DMS114 treated with DMSO at 0.1 percent for 48 hours (cell line): ENCODE data around the gene INSIG1.

Experiments used
- DNase-seq: peaks from one replicate; lab custom pipeline; 2025; ENCODE audit not compliant: unreplicated experiment; lab: John Stamatoyannopoulos, UW

The INSIG1 gene

DNA sequence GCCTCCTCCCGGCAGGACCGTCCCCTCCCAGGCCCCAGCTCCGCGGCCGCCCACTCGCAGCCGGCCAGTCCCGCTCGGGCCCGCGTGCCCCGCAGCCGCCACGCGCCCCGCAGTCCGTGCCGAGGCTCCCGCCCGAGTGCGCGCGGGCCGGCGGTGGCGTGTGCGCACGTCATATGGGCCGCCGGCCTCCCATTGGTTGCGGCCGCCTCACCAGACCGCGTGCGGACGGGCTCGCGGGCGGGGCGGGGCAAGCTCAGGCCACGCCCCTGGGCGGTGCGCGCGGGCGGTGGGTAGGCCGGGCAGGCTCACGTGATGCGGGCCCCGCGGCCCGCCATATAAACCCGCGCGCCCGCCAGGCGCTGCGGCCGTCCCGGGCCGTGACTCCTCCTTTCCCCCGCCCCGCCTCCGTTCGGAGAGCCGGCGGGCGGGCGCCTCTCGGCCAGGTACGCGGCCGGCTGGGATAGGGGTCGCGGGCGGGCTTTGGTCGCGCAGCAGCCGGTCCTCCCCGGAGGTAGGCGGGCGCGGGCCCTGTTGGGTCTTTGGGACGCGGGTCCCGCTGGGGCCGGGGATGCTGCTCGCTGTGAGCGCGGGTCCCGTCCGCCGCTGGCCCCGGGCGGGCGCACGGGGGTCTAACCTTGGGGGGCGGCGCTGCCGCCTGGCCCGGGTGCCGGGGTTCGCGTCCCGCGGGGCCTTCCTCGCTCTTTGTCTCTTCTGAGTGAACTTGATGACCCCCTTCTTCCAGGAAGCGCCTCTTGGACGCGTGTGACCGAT, at the start of gene INSIG1:
INSIG1 (plus strand) TSS at position 362 of the 771 bp plus-strand sequence; CDS start at position 770, 408 bp downstream.
- peak; percentile 60 for DNase-seq

DNA sequence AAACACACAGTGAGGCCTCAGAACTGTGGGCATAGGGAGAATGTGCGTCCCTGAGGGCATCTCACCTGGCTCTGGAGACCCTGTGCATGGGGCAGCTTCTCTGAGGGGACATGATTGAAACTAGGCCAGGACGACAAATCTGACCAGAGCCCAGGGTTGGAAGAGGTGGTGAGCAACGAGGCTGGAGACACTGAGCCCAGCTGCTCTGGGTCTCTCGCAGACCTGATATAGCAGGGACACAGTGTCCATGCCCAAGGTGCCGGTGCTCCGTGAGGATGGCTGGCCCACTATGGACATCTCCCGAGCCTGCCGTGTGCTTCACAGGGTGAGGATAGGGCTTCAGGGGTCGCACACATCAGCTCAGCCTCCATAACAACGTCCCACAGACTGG, 49.3 kb upstream of the INSIG1 start:
- no peak for DNase-seq

DNA sequence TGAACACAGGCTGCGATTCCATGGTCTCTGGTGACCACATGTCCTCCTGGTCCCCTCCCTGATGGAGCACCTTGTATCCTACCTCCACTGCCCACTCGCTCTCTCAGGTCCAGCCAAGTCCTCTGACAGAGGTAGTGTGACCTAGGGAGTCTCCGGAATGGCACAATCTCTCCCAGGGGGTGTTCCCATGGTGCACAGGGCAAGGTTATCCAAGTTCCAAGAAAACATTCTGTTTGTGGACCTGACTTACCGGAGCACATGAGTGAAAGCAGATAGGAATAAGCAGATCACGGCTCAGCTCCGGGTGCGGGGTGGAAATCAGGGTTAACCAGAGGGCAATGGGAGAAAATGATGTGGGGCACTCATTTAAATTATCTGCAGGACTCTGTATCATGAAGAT, 45.8 kb upstream of the INSIG1 start:
- DNase-seq: no peak

DNA sequence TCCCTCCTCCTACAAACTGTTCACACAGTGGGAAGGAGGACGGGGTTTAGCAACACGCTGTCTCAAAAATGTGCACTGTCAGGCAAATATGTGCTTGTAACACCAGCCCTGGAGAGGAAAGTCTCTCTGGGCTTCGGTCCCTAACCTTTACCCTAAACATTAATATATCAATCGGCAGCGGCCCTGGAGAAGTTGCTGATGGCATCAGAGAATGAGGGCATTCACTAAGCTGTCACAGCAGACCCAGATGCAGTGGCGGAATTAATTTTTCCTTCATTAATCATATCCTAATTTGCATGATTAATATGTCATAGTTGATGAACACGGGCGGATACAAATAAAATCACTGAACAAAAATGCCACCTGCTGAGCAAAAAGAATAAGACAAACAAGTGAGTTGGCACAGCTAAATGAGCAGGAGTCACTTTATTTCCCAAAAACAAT, 45.2 kb upstream of the INSIG1 start:
- DNase-seq: no peak

DNA sequence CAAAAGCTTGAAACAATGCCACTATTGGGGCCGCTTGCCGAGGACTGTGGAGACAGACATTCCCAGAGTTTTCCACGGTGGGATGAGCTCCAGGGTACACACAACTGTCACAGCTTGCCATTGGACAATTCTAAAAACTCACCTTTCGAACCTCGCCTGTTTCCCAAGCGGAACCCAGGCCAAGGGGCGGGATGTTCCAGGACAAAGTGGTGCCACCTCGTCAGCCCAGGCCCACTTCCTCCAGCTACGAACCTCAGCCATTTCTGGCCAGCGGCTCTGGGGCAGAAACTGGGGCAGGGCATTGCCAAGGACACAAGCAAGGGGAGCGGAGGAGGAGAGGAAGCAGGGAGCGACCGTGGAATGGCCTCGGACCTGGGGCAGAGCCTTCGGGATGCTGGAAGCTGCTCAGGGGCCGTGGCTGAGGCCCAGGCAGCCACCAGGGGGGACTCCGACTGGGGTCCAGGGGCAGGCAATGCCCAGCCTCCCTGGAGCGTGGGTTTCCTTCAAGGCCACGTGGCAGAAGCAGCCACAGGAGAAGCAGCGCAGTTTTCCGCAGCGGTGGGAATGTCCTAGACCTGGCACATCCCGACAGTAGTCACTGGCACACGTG, 44.7 kb upstream of the INSIG1 start:
- DNase-seq: no peak

DNA sequence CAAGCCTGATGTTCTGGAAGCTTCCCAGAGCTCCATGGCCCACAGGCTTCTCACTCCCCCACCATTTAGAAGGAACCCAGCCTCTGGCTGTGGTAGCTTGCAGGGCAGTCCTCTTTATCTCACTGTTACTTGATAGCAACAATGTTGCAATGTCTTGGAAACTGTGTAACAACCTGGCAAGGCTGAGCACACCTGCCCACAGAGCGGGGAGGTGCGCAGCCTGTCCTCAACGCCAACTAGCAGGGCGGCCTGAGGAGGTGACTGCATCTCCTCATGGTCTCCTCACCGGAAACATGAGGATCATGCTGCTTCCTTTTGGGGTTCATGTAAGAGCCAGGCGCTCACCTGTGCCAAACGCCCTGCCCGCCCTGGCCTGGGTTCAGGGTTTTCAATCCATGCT, 43.7 kb upstream of the INSIG1 start:
- DNase-seq: no peak

DNA sequence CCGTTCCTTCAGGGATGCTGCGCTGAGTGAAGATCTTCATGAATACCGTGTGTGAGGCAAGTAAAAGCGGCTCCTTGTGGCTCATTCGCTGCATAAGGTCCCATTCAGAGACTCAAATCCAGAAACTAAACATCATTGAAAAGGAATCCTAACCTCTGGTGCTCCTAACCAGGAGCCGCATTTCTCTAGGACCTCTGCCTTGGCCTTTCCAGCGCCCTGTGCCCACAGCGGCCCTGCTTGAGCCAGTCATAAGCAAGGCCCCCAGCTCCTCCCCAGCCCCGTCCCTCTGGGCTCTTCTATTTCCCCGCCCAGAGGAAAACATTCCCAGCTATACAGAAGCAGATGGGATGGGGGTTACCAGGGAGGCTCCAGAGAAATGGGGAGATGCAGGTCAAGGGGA, 42.6 kb upstream of the INSIG1 start:
- no peak for DNase-seq

DNA sequence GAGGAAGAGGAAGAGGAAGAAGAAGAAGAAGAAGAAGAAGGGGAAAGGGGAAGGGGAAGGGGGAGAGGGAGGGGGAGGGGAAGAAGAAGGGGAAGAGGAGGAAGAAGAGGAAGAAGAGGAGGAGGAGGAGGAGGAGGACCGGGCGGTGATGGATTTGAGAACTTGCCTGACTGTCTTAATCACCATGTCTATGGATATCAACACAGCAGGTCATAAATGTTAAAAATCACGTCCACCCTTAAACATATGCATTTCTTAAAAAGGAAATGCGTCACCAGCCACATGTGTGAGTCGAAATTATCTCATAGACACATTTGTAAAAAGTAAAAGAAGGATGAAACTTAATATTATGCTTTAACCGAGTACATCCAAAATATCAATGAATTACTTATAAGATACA, 42.1 kb upstream of the INSIG1 start:
- DNase-seq: no peak

DNA sequence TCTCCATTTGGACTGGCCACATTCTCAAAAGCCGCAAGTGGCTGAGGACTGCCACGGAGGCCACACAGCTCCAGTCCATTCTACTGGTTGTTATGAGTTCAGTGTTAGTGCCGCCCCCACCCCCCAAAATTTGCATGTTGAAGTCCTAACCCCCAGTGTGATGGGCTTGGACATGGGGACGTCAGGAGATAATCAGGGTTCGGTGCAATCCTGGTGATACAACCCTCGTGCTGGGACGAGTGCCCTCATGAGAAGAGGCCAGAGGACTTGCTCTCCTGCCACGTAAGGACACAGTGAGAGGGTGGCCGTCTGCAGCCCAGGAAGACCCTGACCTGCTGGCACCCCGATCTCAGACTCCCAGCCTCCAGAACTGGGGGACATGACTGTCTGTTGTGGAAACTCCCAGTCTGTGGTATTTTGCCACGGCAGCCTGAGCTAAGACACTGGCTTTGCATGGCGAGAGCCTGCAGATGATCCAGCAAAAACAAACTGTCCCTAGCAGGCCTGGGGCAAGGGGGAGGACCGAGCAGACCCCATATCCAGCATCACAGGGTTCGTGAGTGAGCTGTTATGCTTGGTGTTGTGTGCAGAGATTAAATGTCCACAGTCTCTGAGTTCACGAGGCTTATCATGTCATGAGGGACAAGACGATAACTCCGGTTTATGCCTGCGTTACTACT, 41.5 kb upstream of the INSIG1 start:
- DNase-seq: no peak

DNA sequence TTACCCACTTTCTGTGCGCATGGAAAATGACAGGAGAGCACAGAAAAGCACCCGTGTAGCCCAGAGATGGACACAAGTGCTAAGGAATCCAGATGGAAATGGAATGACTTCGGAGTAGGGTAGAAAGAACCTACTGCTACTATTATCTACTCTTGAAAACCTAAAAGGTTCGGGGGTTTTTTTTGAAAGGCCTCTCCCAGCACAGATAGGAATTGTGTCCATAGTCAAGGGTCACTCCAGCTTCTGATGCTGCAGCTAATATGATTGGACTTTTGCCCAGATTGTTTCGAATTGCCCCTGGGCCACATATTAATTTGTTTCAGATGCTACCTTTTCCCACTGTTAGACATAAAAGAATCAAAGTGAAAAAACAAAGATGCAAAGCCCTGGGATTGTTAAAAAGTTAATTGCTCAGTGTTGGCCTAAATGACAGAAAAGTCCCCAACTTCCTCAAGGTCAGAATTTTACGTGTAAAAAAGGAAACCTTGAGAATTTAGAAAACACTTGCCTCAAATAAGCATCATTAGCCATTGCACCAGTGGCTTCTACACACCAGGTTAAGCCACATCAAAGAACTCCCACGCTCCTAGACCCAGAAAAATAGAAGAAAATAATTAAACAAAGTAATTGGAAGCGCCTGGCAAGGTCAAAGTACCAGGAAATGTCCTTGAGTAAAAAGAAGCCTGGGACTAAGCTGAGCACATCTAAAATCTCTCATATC, 40.8 kb upstream of the INSIG1 start:
- no peak for DNase-seq

DNA sequence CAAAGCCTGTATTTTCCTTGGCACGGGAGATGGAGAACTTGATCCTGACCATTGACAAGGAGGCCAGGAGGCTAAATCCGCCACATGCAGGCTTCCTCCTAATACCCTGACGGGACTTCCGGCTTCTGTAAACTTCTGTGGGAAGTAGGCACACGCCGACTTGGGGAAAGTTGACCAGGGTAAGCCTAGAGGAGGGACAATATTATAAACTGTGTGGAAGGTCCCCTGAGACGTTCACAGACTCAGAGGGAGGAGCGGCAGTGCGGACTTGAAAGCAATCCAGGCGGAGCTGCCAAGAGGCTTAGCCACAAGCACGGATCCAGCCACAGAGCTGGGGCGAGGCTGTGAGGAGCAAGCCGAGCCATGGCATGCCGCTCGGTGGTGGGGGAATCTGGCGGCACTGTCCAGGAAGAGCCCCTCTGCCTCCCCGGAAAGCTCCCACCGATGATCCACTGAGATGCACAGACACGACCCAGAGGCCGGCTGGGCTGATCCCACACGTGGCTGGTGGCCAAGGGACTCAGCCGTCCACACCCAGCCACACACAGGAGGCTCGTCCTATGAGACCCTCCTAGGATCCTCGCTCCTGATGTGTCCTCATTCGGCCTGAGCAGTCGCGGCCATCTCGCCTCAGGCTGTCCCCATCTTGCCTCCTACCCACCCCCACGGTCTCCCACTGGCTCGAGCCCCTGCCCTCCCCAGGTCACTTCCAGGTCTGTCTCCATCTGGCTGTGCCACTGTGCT, 40.0 kb upstream of the INSIG1 start:
- no peak for DNase-seq

DNA sequence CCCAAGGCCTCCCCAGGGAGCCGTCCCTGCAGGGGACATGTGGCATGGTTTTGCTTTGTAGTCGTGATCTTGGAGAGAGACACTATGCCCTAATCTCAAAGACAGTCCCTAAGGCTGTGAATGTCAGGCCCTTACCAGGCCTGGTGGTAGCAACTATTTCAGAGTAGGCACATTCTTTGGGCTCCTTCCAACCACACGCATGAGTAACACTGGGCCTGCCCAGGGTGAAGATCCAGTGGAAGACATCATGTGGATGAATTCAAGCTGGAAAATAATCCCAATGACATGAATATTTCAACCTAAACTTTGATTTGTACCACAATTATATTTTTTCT, 39.5 kb upstream of the INSIG1 start:
- no peak for DNase-seq

DNA sequence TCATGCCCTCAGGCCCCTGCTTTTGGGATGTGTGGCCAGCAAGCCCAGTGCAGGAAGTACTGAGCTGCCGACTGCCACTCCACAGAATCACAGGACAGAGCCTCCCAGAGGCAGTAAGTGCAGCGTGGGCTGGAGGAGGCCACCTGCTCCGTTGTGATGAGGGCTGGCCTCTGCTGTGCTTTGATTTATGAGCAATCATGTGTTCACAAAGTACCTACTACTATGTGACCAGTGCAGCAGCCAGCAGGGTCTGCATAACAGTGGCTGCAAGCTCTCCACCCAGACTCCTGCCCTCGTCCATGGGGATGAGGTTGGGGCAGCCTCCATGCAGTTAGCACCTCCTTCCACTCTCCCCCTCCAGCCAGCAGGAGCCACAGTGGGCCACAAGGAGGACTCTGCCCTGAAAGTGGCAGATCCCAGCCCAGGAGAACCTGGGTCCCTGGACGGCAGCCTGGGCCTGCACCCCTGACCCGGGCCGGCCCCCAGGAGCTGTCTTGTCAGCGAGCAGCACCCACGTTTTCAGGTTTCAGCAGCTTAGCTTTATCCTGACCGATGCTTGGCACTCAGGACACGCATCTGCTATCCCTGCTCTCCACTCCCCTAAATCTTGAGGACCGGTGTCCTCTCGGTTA, 37.7 kb upstream of the INSIG1 start:
- DNase-seq: no peak

DNA sequence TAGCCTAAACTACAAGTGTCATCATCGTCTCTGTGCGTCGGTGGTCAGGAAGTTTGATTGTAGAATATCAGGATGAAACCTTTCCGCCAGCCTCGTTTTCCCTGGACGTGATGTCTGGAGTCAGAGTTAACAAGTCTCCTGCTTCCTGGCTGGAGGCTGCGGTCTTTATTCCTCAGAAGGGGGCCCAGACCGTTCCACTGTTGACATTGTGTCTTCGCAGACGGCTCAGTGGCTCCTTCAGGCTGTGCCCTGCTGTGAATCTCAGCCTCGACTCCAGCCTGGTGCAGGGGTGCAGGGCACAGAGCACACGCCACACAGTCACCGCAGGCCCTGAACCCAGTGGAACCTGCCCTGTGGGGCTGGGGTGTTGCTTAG, 37.2 kb upstream of the INSIG1 start:
- no peak for DNase-seq

DNA sequence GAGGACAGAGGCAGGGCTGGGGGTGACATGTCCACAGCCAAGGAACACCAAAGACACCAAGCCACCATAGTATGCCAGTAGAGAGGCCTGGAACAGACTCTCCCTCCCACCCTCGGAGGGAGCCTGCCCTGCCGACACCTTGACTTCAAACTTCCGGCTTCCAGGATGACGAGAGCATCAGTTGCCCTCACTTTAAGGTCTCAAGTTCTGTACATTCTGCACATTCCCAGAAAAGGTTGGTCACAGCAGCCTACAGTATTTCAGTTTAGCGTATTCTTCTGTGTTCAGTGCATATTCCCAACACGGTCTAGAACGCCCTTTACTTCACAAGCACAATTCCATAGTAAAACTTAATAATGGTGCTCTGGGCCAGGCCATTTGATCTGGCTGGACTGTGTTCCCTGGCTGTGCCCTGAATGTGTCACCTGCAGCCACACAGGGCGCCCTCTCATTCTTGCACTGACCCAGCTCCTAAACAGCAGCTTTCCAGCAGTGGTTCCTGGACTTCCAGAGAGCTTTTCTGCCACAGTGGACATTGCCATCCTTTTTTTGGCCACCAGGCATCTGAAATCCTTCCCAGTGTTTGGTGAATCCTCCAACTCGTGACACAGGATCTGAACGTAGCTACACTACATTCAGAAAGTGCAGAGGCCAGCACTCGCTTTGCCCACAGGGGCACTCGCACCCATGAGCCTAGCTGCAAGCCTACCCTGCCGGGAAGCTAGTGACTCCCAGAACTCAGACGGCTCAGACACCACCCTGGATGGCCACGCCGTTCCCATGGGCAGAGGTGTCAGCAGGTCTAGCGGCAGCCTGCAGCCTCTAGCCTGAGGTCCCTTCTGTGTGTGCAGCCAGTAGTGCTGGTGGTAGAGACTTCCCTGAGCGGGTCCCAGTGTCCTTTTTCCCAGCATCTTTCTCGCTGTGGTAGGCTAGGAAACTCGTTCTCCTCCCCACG, 36.4 kb upstream of the INSIG1 start:
- no peak for DNase-seq

DNA sequence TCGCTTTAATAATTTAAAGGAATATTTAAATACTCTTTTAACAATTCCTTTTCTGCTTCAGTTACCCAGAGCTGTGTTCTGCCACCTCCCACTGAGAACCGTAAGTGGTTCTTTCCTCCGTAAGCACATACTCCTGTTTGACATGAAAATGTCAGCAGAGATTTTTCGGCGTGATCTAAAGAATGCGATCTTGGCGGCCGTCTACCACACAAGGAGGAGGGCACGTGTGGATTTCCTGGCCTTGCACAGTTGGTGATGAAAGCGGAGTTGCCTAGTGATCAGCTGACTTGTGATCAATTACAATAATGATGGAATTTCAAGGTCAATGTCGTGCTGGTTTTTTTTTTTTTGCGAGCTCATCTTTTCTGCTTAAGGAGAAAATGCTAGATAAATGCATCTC, 35.6 kb upstream of the INSIG1 start:
- DNase-seq: no peak

DNA sequence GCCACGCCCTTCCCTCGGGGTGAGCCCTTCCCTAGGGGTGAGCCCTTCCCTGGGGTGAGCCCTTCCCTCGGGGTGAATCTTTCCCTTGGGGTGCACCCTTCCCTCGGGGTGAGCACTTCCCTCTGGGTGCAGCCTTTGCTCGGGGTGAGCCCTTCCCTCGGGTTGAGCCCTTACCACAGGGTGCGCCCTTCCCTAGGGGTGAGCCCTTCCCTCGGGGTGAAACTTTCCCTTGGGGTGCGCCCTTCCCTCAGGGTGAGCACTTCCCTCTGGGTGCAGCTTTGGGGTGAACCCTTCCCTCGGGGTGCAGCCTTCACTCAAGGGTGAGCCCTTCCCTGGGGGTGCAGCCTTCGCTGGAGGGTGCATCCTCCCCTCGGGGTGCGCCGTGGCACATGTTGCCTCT, 34.6 kb upstream of the INSIG1 start:
- no peak for DNase-seq

DNA sequence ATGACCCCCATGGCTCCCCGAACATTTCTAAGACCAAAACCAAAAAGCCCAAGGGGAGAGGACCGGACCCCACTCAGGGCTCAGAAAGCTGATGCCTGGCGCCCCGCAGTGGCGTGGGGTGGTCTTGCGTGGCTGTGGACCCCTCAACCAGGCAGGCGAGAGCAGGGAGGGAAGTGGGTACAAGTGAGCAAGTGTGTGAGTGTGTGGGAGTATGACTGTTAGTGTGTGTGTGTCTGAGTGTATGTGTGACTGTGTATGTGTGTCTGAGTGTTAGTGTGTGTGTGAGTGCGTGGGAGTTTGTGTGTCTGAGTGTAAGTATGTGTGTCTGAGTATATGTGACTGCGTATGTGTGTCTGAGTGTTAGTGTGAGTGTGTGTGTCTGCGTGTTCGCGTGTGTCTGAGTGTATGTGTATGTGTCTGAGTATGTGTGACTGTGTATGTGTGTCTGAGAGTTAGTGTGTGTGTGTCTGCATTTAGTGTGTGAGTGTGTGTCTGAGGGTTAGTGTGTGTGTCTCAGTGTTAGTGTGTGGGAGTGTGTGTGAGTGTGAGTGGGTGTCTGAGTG, 34.0 kb upstream of the INSIG1 start:
- no peak for DNase-seq

DNA sequence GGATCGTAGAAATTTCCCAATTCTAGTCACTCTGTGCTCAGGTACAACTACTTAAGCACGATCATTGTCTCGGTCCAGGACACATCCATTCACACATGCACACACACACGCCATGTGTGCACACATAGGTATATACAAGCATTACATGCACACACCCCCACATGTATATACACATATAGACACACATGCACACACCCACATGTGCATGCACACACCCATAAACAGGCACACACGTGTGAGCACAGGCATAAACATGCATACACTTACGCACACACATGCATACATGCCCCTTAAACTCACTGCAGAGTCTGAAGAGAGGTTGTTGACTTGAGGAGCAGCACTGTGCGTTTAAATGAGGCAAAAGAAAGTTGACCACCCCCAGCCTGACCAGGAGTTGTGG, 32.5 kb upstream of the INSIG1 start:
- no peak for DNase-seq
